ENCODE data around the gene NCEH1. TPM values are rescaled to one million over a fixed set of nuclear protein-coding genes. Genes with fewer than 3 reads are reported as not detected.

The NCEH1 gene
- total and polyA plus RNA-seq, 2 of the 13 experiments (the other 11 are each of a cell fraction or from before 2014, with no cell fraction given): 12.9 to 21.4 TPM

GRCh38 chr3:172696357-172696756, 14.5 kb downstream of the NCEH1 start:
- ChIA-PET POLR2A (interaction anchor here (2.5 to 2.8 kb wide), 2 partner anchors 12 to 15 kb away, joined by 11 to 15 read pairs; partner anchors contain the start of gene NCEH1), CTCF (ENCODE audit: low intra/inter-chr PET ratio, low total read pairs) (no interaction called here)
- Histone ChIP-seq H3K27ac (ENCODE audit: extremely low read length, insufficient read depth, low read length) (peak overlapping the region; percentile 85), H3K9ac (ENCODE audit: insufficient read depth, low read depth, low read length) (peak overlapping the region; percentile 38), H3K36me3 (replicated peaks in 1 of 2; ENCODE audit: control insufficient read depth in 1 of 2, insufficient read depth in 2 of 2, low read length in 2 of 2) (peaks cover 0 to 3% of the 10 kb centered on the region in 2 experiments; a peak in 2 of 5 replicates), H3K4me3 (replicated peaks in 1 of 3; ENCODE audit: insufficient read depth in 1 of 3, low read depth in 2 of 3, low read length in 3 of 3) (no peak overlapping the region; a peak in 1 of 6 replicates), H3K27me3 (ENCODE audit: control insufficient read depth in 1 of 2, insufficient read depth in 2 of 2, low read length in 2 of 2) (no peaks in the 10 kb centered on the region), H2AFZ (ENCODE audit: low read length) (no peak overlapping the region), H3K9me3 (ENCODE audit: low read length) (no peaks in the 10 kb centered on the region), H3K4me1 (ENCODE audit: insufficient read depth, low read length) (peaks cover 96% of the 10 kb centered on the region), H3K79me2 (ENCODE audit: insufficient read depth, low read length) (peaks cover 69% of the 10 kb centered on the region), H3K4me2 (ENCODE audit: low read depth, low read length) (peak overlapping the region; percentile 51), H4K20me1 (ENCODE audit: insufficient read depth, low read length) (no peaks in the 10 kb centered on the region)
- DNase-seq (ENCODE audit: low spot score) (peak; percentile 93), ATAC-seq (peak; percentile 73), FAIRE-seq (peak; percentile 90)
- intact Hi-C loops (cut with micrococcal nuclease; ENCODE audit: unreplicated experiment): loop anchor here (2.0 kb wide), 1 partner anchor 14 kb away; the partner anchor contains the start of gene NCEH1
- no TSS peak for BruUV-seq (replicated peaks)
- in situ Hi-C loops (cut with HindIII; ENCODE audit: extremely low pct_ligation_motif_present, low pct_unique_long_range_greater_than_20kb): no loop called here
- 13% methylated on average over 5 of the region's 5 CpGs for WGBS (ENCODE audit: low lambda C conversion rate)
- TF ChIP-seq HNRNPH1 (optimal IDR thresholded peaks at IDR 0.05; ENCODE audit: low read depth, low read length) (no peak), MLX (CRISPR knock-in tag; IDR thresholded peaks at IDR 0.05) (peak; percentile 79), NR2F1 (CRISPR knock-in tag; IDR thresholded peaks at IDR 0.05) (peak in 1 of 2 experiments; percentile 54; a peak in 1 of 4 replicates), SIN3B (IDR thresholded peaks at IDR 0.05; ENCODE audit: low read length) (no peak), ZNF407 (CRISPR knock-in tag; IDR thresholded peaks at IDR 0.05; ENCODE audit: not compliant biosample characterization) (no peak), ZEB1 (IDR thresholded peaks at IDR 0.05; ENCODE audit: insufficient replicate concordance, low read depth) (no peak), HNRNPLL (IDR thresholded peaks at IDR 0.05; ENCODE audit: low read depth, low read length, poor library complexity, severe bottlenecking) (no peak), XBP1 (CRISPR knock-in tag; IDR thresholded peaks at IDR 0.05) (no peak), SRSF1 (optimal IDR thresholded peaks at IDR 0.05; ENCODE audit: low read depth, low read length) (no peak), ZNF713 (CRISPR knock-in tag; IDR thresholded peaks at IDR 0.05) (no peak), TBL1XR1 (IDR thresholded peaks at IDR 0.05; ENCODE audit: borderline replicate concordance, low read length, partially characterized antibody) (peak; percentile 42), NCOR1 (IDR thresholded peaks at IDR 0.05; ENCODE audit: borderline replicate concordance, low read length) (peak; percentile 90; the same call in 1 of the 2 replicates), GLMP (CRISPR knock-in tag; IDR thresholded peaks at IDR 0.05; ENCODE audit: borderline replicate concordance) (no peak), ZNF468 (CRISPR knock-in tag; IDR thresholded peaks at IDR 0.05) (no peak)
